ENCODE results near the gene HSBP1L1. TPM values are rescaled to one million over a fixed set of nuclear protein-coding genes. Genes with fewer than 3 reads are reported as not detected.

The HSBP1L1 gene
- total and polyA plus RNA-seq, 2 of the 13 experiments (the other 11 are each of a cell fraction or from before 2014, with no cell fraction given), result 22.6 to 45.1 TPM

- TF ChIP-seq ZBTB39 (CRISPR knock-in tag; IDR thresholded peaks at IDR 0.05) (no peak), ZNF441 (CRISPR knock-in tag; IDR thresholded peaks at IDR 0.05; ENCODE audit: borderline replicate concordance) (peak; percentile 58; the same call in 1 of the 2 replicates), ZBTB14 (CRISPR knock-in tag; IDR thresholded peaks at IDR 0.05) (peak; percentile 56; the same call in 1 of the 2 replicates), SP1 (IDR thresholded peaks at IDR 0.05) (no peak), SP1 (CRISPR knock-in tag; IDR thresholded peaks at IDR 0.05) (peak; percentile 87), HNF4G (IDR thresholded peaks at IDR 0.05; ENCODE audit: borderline replicate concordance, low read depth, low read length) (no peak), HNF4G (CRISPR knock-in tag; IDR thresholded peaks at IDR 0.05; ENCODE audit: borderline replicate concordance, low read depth) (0 out of 2 replicates have a peak, but pooled peaks have one; percentile 20), ZSCAN30 (CRISPR knock-in tag; IDR thresholded peaks at IDR 0.05) (no peak), RXRB (CRISPR knock-in tag; IDR thresholded peaks at IDR 0.05; ENCODE audit: borderline replicate concordance) (no peak), CREB1 (IDR thresholded peaks at IDR 0.05) (peak; percentile 98), CREB1 (CRISPR knock-in tag; IDR thresholded peaks at IDR 0.05) (no peak; the same call in 1 of the 2 replicates), ZNF652 (CRISPR knock-in tag; IDR thresholded peaks at IDR 0.05; ENCODE audit: borderline replicate concordance, low read depth) (no peak), KAT7 (CRISPR knock-in tag; IDR thresholded peaks at IDR 0.05; ENCODE audit: borderline replicate concordance) (no peak), ZNF709 (CRISPR knock-in tag; IDR thresholded peaks at IDR 0.05) (no peak), EEA1 (CRISPR knock-in tag; IDR thresholded peaks at IDR 0.05; ENCODE audit: borderline replicate concordance) (no peak), ZSCAN21 (CRISPR knock-in tag; IDR thresholded peaks at IDR 0.05; ENCODE audit: borderline replicate concordance) (no peak), MXD4 (CRISPR knock-in tag; IDR thresholded peaks at IDR 0.05) (peak; percentile 34; the same call in 1 of the 2 replicates), NFYC (CRISPR knock-in tag; IDR thresholded peaks at IDR 0.05) (no peak)
- TF ChIP-seq, protein P1, sequence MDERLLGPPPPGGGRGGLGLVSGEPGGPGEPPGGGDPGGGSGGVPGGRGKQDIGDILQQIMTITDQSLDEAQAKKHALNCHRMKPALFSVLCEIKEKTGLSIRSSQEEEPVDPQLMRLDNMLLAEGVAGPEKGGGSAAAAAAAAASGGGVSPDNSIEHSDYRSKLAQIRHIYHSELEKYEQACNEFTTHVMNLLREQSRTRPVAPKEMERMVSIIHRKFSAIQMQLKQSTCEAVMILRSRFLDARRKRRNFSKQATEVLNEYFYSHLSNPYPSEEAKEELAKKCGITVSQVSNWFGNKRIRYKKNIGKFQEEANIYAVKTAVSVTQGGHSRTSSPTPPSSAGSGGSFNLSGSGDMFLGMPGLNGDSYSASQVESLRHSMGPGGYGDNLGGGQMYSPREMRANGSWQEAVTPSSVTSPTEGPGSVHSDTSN (CRISPR knock-in tag; IDR thresholded peaks at IDR 0.05), result no peak
Measured at GRCh38 chr18:79951545-79952455, 12.6 kb upstream of the HSBP1L1 start, which contains the start of gene SLC66A2 (continued).

All from HepG2 (cell line).